K562 (cell line): ENCODE results near the gene CCNT1. TPM values are rescaled to one million over a fixed set of nuclear protein-coding genes. Genes with fewer than 3 reads are reported as not detected.

Experiments
- ARID1B ChIP-seq: fragments of 450-650 bp; IDR thresholded peaks from 2 replicates; pipeline ENCODE4 v1.6.1; 2016; ENCODE audit warnings: antibody characterized with exemption, mild to moderate bottlenecking, inconsistent platforms
- CCNT2 ChIP-seq: IDR thresholded peaks from 2 replicates; pipeline ENCODE4 v1.6.1; 2011; ENCODE audit warnings: borderline replicate concordance, low read depth, mild to moderate bottlenecking, moderate library complexity, mixed read lengths, low read length; ENCODE audit not compliant: insufficient read length; ENCODE audit errors: extremely low read depth
- CEBPB ChIP-seq: fragments of 450-650 bp; IDR thresholded peaks from 2 replicates; pipeline ENCODE4 v1.6.1; 2016; ENCODE audit warnings: missing genetic modification characterization, missing compliant biosample characterization
- HCFC1 ChIP-seq: IDR thresholded peaks from 2 replicates; pipeline ENCODE4 v1.6.1; 2012; ENCODE audit warnings: low read depth, low read length, improper control_type of control experiment
- LEF1 ChIP-seq: fragments of 450-650 bp; IDR thresholded peaks from 2 replicates; pipeline ENCODE4 v1.6.1; 2016; ENCODE audit warnings: mild to moderate bottlenecking
- PRMT5 ChIP-seq: sonication (generic); formaldehyde crosslinking; IDR thresholded peaks from 2 replicates; pipeline ENCODE4 v1.5.0; 2020; ENCODE audit warnings: missing genetic modification reagents
- SMARCA4 ChIP-seq: fragments of 450-650 bp; IDR thresholded peaks from 2 replicates; pipeline ENCODE4 v1.6.1; 2016
- ZC3H8 ChIP-seq: fragments of 450-650 bp; IDR thresholded peaks from 2 replicates; pipeline ENCODE4 v1.6.1; 2017
- ZNF431 ChIP-seq: sonication (generic); formaldehyde crosslinking; IDR thresholded peaks from 2 replicates; pipeline ENCODE4 v1.8.0; 2022; ENCODE audit warnings: mild to moderate bottlenecking, missing genetic modification reagents
- ZNF589 ChIP-seq: fragments of 200-800 bp; sonication (Bioruptor generic); IDR thresholded peaks from 2 replicates; pipeline ENCODE4 v1.6.1; 2016; ENCODE audit warnings: low read depth, missing genetic modification characterization, missing compliant biosample characterization
- ZZZ3 ChIP-seq: fragments of 450-650 bp; IDR thresholded peaks from 2 replicates; pipeline ENCODE4 v1.6.1; 2016; ENCODE audit warnings: antibody characterized with exemption, mild to moderate bottlenecking, moderate library complexity
- polyA plus RNA-seq, 8 experiments: library from polyadenylated mRNA; depleted of rRNA in 4 of 8; stranded (reverse) in 5 of 8; unstranded in 3 of 8; fragments of >200 nt; fragmentation: Nextera tagmentation in 2 of 8; fragmentation: Illumina TruSeq in 1 of 8; extraction: Ambion mirVana in 2 of 8; extraction: Trizol in 1 of 8; gene quantifications; 2 replicates each; pipeline versions ENCODE4 v1.2.1 to v1.2.3, GENCODE V29; 2011 to 2014; ENCODE audit warnings: inconsistent platforms in 1 of 8, missing spikeins in 1 of 8
- total RNA-seq, 7 experiments: library from RNA; depleted of rRNA in 6 of 7; stranded (reverse); fragments of >200 nt in 6 of 7; fragmentation: Illumina TruSeq in 2 of 7; extraction: Trizol in 2 of 7; gene quantifications; 2 replicates each; pipeline versions ENCODE4 v1.2.1 to v1.2.3, GENCODE V29; 2011 to 2021; ENCODE audit warnings: low replicate concordance in 1 of 7
- TF ChIP-seq, protein P1 (sequence below): fragments of 450-650 bp; IDR thresholded peaks from 2 replicates; pipeline ENCODE4 v1.6.1; 2016; ENCODE audit warnings: antibody characterized with exemption
- TF ChIP-seq, protein P2 (sequence below): fragments of 200-600 bp; sonication (generic); IDR thresholded peaks from one replicate; pipeline ENCODE4 v1.6.1; 2012; ENCODE audit warnings: mild to moderate bottlenecking, low read depth, low read length, inconsistent platforms
- TF ChIP-seq, protein P3 (sequence below), 2 experiments: fragments of 450-650 bp; conservative IDR thresholded peaks; 2 replicates each; pipeline ENCODE4 v1.6.1; 2017; ENCODE audit warnings: mild to moderate bottlenecking in 2 of 2, moderate library complexity in 2 of 2

The CCNT1 gene
- total and polyA plus RNA-seq, 9 of the 15 experiments (the other 6 are each of a cell fraction or from before 2014, with no cell fraction given): 9.7 to 52.4 (median 33.4) TPM

DNA sequence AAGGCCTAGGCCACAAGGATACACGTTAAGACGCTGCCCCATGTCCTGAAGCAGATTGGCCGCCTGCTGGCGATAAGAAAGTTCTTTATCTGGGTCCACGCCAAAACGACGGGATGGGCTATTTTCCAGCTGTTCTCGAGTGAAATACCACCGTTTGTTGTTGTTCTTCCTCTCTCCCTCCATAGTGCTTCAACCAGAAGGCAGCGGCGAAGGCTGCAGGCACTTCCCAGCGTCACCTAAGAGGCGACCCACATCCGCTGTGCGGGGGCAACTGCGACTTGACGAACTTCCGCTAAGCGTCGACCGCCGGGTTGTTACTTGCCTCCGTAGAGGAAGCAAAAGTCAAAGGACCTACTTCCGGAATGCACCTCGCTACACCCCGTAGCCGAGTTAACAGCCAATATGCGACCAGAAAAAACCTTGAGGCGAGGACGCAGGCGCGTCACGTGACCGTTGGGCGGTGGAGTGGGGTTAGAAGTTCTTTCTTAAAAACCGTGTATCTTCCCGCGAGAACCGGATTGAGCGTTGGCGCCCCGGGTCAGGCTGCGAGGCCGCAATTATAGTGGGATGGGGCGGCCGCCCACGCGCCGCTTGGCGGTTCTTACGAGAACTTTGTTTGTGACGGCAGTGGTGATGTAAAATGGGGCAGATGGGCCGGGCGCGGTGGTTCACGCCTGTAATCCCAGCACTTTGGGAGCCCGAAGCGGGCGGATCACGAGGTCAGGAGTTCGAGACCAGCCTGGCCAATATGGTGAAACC lies at the start of gene CCNT1 (continued):
- TF ChIP-seq, protein P1, sequence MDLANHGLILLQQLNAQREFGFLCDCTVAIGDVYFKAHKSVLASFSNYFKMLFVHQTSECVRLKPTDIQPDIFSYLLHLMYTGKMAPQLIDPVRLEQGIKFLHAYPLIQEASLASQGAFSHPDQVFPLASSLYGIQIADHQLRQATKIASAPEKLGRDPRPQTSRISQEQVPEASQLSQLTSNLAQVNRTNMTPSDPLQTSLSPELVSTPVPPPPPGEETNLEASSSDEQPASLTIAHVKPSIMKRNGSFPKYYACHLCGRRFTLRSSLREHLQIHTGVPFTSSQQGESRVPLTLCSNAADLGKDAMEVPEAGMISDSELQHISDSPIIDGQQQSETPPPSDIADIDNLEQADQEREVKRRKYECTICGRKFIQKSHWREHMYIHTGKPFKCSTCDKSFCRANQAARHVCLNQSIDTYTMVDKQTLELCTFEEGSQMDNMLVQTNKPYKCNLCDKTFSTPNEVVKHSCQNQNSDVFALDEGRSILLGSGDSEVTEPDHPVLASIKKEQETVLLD: 0 out of 2 replicates have a peak, but pooled peaks have one; percentile 15
- TF ChIP-seq, protein P2, sequence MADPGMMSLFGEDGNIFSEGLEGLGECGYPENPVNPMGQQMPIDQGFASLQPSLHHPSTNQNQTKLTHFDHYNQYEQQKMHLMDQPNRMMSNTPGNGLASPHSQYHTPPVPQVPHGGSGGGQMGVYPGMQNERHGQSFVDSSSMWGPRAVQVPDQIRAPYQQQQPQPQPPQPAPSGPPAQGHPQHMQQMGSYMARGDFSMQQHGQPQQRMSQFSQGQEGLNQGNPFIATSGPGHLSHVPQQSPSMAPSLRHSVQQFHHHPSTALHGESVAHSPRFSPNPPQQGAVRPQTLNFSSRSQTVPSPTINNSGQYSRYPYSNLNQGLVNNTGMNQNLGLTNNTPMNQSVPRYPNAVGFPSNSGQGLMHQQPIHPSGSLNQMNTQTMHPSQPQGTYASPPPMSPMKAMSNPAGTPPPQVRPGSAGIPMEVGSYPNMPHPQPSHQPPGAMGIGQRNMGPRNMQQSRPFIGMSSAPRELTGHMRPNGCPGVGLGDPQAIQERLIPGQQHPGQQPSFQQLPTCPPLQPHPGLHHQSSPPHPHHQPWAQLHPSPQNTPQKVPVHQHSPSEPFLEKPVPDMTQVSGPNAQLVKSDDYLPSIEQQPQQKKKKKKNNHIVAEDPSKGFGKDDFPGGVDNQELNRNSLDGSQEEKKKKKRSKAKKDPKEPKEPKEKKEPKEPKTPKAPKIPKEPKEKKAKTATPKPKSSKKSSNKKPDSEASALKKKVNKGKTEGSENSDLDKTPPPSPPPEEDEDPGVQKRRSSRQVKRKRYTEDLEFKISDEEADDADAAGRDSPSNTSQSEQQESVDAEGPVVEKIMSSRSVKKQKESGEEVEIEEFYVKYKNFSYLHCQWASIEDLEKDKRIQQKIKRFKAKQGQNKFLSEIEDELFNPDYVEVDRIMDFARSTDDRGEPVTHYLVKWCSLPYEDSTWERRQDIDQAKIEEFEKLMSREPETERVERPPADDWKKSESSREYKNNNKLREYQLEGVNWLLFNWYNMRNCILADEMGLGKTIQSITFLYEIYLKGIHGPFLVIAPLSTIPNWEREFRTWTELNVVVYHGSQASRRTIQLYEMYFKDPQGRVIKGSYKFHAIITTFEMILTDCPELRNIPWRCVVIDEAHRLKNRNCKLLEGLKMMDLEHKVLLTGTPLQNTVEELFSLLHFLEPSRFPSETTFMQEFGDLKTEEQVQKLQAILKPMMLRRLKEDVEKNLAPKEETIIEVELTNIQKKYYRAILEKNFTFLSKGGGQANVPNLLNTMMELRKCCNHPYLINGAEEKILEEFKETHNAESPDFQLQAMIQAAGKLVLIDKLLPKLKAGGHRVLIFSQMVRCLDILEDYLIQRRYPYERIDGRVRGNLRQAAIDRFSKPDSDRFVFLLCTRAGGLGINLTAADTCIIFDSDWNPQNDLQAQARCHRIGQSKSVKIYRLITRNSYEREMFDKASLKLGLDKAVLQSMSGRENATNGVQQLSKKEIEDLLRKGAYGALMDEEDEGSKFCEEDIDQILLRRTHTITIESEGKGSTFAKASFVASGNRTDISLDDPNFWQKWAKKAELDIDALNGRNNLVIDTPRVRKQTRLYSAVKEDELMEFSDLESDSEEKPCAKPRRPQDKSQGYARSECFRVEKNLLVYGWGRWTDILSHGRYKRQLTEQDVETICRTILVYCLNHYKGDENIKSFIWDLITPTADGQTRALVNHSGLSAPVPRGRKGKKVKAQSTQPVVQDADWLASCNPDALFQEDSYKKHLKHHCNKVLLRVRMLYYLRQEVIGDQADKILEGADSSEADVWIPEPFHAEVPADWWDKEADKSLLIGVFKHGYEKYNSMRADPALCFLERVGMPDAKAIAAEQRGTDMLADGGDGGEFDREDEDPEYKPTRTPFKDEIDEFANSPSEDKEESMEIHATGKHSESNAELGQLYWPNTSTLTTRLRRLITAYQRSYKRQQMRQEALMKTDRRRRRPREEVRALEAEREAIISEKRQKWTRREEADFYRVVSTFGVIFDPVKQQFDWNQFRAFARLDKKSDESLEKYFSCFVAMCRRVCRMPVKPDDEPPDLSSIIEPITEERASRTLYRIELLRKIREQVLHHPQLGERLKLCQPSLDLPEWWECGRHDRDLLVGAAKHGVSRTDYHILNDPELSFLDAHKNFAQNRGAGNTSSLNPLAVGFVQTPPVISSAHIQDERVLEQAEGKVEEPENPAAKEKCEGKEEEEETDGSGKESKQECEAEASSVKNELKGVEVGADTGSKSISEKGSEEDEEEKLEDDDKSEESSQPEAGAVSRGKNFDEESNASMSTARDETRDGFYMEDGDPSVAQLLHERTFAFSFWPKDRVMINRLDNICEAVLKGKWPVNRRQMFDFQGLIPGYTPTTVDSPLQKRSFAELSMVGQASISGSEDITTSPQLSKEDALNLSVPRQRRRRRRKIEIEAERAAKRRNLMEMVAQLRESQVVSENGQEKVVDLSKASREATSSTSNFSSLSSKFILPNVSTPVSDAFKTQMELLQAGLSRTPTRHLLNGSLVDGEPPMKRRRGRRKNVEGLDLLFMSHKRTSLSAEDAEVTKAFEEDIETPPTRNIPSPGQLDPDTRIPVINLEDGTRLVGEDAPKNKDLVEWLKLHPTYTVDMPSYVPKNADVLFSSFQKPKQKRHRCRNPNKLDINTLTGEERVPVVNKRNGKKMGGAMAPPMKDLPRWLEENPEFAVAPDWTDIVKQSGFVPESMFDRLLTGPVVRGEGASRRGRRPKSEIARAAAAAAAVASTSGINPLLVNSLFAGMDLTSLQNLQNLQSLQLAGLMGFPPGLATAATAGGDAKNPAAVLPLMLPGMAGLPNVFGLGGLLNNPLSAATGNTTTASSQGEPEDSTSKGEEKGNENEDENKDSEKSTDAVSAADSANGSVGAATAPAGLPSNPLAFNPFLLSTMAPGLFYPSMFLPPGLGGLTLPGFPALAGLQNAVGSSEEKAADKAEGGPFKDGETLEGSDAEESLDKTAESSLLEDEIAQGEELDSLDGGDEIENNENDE: peak; percentile 14
- TF ChIP-seq LEF1: peak; percentile 53
- peak; percentile 70 for TF ChIP-seq ARID1B
- TF ChIP-seq, protein P3, sequence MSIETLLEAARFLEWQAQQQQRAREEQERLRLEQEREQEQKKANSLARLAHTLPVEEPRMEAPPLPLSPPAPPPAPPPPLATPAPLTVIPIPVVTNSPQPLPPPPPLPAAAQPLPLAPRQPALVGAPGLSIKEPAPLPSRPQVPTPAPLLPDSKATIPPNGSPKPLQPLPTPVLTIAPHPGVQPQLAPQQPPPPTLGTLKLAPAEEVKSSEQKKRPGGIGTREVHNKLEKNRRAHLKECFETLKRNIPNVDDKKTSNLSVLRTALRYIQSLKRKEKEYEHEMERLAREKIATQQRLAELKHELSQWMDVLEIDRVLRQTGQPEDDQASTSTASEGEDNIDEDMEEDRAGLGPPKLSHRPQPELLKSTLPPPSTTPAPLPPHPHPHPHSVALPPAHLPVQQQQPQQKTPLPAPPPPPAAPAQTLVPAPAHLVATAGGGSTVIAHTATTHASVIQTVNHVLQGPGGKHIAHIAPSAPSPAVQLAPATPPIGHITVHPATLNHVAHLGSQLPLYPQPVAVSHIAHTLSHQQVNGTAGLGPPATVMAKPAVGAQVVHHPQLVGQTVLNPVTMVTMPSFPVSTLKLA (conservative IDR thresholded peaks at IDR 0.05): peak; percentile 80 to 91
- TF ChIP-seq ZZZ3: peak; percentile 85
- no peak for TF ChIP-seq PRMT5 (CRISPR knock-in tag)
- peak; percentile 59; the same call in 1 of the 2 replicates for TF ChIP-seq ZNF431 (CRISPR knock-in tag)
- peak; percentile 49 for TF ChIP-seq CCNT2
- no peak for TF ChIP-seq ZNF589
- peak; percentile 90 for TF ChIP-seq HCFC1
- TF ChIP-seq SMARCA4: peak; percentile 68; the same call in 1 of the 2 replicates
- TF ChIP-seq ZC3H8: peak; percentile 46; the same call in 1 of the 2 replicates
- peak; percentile 87 for TF ChIP-seq CEBPB (tag)
